ENCODE measurements around the gene NAB2.

NAB2 gene

DNA sequence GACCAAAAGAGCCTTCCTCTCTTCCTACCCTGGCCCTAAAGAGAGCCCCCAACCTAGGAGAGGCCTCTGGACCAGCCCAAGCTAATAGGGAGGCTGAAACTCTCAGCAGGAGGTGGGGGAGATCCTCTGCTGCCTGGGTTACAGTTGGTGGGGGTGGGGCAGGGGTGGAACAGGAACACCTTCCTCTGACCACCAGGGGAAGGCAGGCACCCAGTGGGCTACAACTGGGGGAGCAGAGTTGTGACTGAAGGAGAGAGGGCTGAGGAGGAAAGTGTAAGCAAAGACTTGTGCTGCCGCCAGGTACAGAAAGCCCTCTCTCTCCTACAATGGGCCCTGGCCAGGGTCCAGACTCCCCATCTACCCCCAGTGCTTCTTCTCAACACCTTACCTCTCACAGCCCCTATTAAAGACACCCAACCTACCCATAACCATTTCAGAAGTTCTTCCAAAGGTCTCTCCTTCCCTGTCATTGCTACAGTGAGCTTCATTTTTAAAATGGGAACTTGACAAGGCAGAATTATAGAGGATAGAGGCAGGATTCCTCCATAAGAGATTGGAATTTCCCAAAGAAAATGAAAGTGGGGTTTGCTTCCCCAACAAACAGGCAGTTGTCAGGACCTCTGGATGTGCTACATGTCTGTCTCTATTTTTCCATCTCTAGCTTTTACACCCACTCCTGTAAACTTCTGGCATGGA lies 40.3 kb upstream of the NAB2 start (continued):
- TF ChIP-seq, protein P1, sequence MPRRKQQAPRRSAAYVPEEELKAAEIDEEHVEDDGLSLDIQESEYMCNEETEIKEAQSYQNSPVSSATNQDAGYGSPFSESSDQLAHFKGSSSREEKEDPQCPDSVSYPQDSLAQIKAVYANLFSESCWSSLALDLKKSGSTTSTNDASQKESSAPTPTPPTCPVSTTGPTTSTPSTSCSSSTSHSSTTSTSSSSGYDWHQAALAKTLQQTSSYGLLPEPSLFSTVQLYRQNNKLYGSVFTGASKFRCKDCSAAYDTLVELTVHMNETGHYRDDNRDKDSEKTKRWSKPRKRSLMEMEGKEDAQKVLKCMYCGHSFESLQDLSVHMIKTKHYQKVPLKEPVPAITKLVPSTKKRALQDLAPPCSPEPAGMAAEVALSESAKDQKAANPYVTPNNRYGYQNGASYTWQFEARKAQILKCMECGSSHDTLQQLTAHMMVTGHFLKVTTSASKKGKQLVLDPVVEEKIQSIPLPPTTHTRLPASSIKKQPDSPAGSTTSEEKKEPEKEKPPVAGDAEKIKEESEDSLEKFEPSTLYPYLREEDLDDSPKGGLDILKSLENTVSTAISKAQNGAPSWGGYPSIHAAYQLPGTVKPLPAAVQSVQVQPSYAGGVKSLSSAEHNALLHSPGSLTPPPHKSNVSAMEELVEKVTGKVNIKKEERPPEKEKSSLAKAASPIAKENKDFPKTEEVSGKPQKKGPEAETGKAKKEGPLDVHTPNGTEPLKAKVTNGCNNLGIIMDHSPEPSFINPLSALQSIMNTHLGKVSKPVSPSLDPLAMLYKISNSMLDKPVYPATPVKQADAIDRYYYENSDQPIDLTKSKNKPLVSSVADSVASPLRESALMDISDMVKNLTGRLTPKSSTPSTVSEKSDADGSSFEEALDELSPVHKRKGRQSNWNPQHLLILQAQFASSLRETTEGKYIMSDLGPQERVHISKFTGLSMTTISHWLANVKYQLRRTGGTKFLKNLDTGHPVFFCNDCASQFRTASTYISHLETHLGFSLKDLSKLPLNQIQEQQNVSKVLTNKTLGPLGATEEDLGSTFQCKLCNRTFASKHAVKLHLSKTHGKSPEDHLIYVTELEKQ (tag by site-specific recombination; IDR thresholded peaks at IDR 0.05; ENCODE audit: borderline replicate concordance) = no peak
- TF ChIP-seq ZNF184 (tag by site-specific recombination; IDR thresholded peaks at IDR 0.05) = no peak
- TF ChIP-seq SP7 (tag by site-specific recombination; IDR thresholded peaks at IDR 0.05) = no peak
- no peak for TF ChIP-seq ZNF394 (tag by site-specific recombination; IDR thresholded peaks at IDR 0.05; ENCODE audit: borderline replicate concordance)
- no peak for TF ChIP-seq GLI4 (tag by site-specific recombination; IDR thresholded peaks at IDR 0.05)
- no peak for TF ChIP-seq ZNF626 (tag by site-specific recombination; IDR thresholded peaks at IDR 0.05)
- no peak for TF ChIP-seq ZNF157 (tag by site-specific recombination; IDR thresholded peaks at IDR 0.05)
- TF ChIP-seq ZNF350 (tag by site-specific recombination; IDR thresholded peaks at IDR 0.05) = no peak
- TF ChIP-seq AEBP2 (tag by site-specific recombination; IDR thresholded peaks at IDR 0.05; ENCODE audit: borderline replicate concordance) = no peak
- no peak for TF ChIP-seq ZNF146 (tag by site-specific recombination; IDR thresholded peaks at IDR 0.05)
- TF ChIP-seq ZNF600 (tag by site-specific recombination; IDR thresholded peaks at IDR 0.05) = no peak
- TF ChIP-seq, protein P2, sequence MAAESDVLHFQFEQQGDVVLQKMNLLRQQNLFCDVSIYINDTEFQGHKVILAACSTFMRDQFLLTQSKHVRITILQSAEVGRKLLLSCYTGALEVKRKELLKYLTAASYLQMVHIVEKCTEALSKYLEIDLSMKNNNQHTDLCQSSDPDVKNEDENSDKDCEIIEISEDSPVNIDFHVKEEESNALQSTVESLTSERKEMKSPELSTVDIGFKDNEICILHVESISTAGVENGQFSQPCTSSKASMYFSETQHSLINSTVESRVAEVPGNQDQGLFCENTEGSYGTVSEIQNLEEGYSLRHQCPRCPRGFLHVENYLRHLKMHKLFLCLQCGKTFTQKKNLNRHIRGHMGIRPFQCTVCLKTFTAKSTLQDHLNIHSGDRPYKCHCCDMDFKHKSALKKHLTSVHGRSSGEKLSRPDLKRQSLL (tag by site-specific recombination; IDR thresholded peaks at IDR 0.05) = no peak
- no peak for TF ChIP-seq SALL2 (tag by site-specific recombination; IDR thresholded peaks at IDR 0.05; ENCODE audit: borderline replicate concordance)

- ChIA-PET POLR2A (interaction anchor here (0.5 kb wide), 1 partner anchor 28 kb away, joined by 3 read pairs; no protein-coding TSS in a partner anchor), CTCF (interaction anchor here (0.6 to 4.3 kb wide), 6 partner anchors 11 to 93 kb away, joined by 3 to 15 read pairs (median 5); partner anchors contain the start of gene STAT6)
- Histone ChIP-seq H3K27ac (ENCODE audit: extremely low read depth, low read depth, low read length) (no peak overlapping the region), H3K9me3 (ENCODE audit: control insufficient read depth, insufficient read depth, low read depth, low read length) (no peaks in the 10 kb centered on the region), H3K36me3 (ENCODE audit: control insufficient read depth in 2 of 2, insufficient read depth in 1 of 2, low read length in 2 of 2) (no peaks in the 10 kb centered on the region), H3K4me1 (ENCODE audit: control insufficient read depth, insufficient read depth, low read length) (no peaks in the 10 kb centered on the region), H3K4me3 (ENCODE audit: low read depth, low read length) (no peak overlapping the region)
- TF ChIP-seq ZNF426 (tag by site-specific recombination; IDR thresholded peaks at IDR 0.05) = no peak
Measured at GRCh38 chr12:57049119-57049446, 39.8 kb upstream of the NAB2 start.

GRCh38 chr12:57049890-57050289 lies 39.0 kb upstream of the NAB2 start, which contains the start of gene MYO1A:
Gene MYO1A (minus strand): TSS chr12:57050129. CDS start chr12:57048323, 1,806 bp downstream.
- CTCF ChIA-PET = interaction anchor here (0.6 to 4.3 kb wide), 9 partner anchors 11 to 62 kb away, joined by 3 to 15 read pairs (median 5); partner anchors contain the start of gene STAT6
- no peak within 1 kb of the TSS for H3K4me3 ChIP-seq (ENCODE audit: low read depth, low read length)
- no peaks in the 10 kb centered on the region for H3K4me1 ChIP-seq (ENCODE audit: control insufficient read depth, insufficient read depth, low read length)
- no peak within 1 kb of the TSS for H3K27ac ChIP-seq (ENCODE audit: extremely low read depth, low read depth, low read length)
- POLR2A ChIA-PET = interaction anchor here (1.0 kb wide), 1 partner anchor 38 kb away, joined by 7 read pairs; no protein-coding TSS in a partner anchor
- no peaks in the 10 kb centered on the region; a peak in 1 of 3 replicates for H3K36me3 ChIP-seq (ENCODE audit: control insufficient read depth in 2 of 2, insufficient read depth in 1 of 2, low read length in 2 of 2)
- H3K9me3 ChIP-seq (ENCODE audit: control insufficient read depth, insufficient read depth, low read depth, low read length) = no peaks in the 10 kb centered on the region
- TF ChIP-seq, protein P3, sequence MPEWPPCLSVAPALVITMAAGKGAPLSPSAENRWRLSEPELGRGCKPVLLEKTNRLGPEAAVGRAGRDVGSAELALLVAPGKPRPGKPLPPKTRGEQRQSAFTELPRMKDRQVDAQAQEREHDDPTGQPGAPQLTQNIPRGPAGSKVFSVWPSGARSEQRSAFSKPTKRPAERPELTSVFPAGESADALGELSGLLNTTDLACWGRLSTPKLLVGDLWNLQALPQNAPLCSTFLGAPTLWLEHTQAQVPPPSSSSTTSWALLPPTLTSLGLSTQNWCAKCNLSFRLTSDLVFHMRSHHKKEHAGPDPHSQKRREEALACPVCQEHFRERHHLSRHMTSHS (tag by site-specific recombination; IDR thresholded peaks at IDR 0.05) = no peak
- TF ChIP-seq, protein P4, sequence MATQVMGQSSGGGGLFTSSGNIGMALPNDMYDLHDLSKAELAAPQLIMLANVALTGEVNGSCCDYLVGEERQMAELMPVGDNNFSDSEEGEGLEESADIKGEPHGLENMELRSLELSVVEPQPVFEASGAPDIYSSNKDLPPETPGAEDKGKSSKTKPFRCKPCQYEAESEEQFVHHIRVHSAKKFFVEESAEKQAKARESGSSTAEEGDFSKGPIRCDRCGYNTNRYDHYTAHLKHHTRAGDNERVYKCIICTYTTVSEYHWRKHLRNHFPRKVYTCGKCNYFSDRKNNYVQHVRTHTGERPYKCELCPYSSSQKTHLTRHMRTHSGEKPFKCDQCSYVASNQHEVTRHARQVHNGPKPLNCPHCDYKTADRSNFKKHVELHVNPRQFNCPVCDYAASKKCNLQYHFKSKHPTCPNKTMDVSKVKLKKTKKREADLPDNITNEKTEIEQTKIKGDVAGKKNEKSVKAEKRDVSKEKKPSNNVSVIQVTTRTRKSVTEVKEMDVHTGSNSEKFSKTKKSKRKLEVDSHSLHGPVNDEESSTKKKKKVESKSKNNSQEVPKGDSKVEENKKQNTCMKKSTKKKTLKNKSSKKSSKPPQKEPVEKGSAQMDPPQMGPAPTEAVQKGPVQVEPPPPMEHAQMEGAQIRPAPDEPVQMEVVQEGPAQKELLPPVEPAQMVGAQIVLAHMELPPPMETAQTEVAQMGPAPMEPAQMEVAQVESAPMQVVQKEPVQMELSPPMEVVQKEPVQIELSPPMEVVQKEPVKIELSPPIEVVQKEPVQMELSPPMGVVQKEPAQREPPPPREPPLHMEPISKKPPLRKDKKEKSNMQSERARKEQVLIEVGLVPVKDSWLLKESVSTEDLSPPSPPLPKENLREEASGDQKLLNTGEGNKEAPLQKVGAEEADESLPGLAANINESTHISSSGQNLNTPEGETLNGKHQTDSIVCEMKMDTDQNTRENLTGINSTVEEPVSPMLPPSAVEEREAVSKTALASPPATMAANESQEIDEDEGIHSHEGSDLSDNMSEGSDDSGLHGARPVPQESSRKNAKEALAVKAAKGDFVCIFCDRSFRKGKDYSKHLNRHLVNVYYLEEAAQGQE (tag by site-specific recombination; IDR thresholded peaks at IDR 0.05) = peak; percentile 97
- TF ChIP-seq ZSCAN16 (tag by site-specific recombination; IDR thresholded peaks at IDR 0.05) = no peak
